ENCODE data around the gene FBXO21.
"Not testable (repeated sequence)": the region's sequence is repeated elsewhere in the genome, so short reads cannot be mapped to it uniquely, and the experiment has no call there.

The FBXO21 gene

GRCh38 chr12:117195027-117195426 is 4.8 kb upstream of the FBXO21 start:
- not testable (repeated sequence) for H3K27ac ChIP-seq (ENCODE audit: low read depth, low read length); H4K8ac ChIP-seq (ENCODE audit: low read depth, low read length); H3K79me2 ChIP-seq (ENCODE audit: control insufficient read depth, insufficient read depth, low read length, poor library complexity); H2BK120ac ChIP-seq (ENCODE audit: insufficient read depth, low read length, poor library complexity); H3K36me3 ChIP-seq (ENCODE audit: control insufficient read depth in 1 of 2, insufficient read depth in 2 of 2, low read length in 2 of 2); H2AFZ ChIP-seq (ENCODE audit: insufficient read depth, low read length, poor library complexity); H3K27me3 ChIP-seq (ENCODE audit: insufficient read depth, low read length); H3K9ac ChIP-seq (ENCODE audit: low read length); H3K4me1 ChIP-seq (ENCODE audit: control insufficient read depth in 1 of 2, insufficient read depth in 2 of 2, low read length in 2 of 2); H3K9me3 ChIP-seq (ENCODE audit: insufficient read depth, low read depth, low read length); H2AK5ac ChIP-seq (ENCODE audit: low read length); H3K23ac ChIP-seq (ENCODE audit: low read length); H2BK12ac ChIP-seq (ENCODE audit: low read length); DNase-seq; H4K91ac ChIP-seq (ENCODE audit: low read depth, low read length); H3K79me1 ChIP-seq (ENCODE audit: low read length); H3K4me2 ChIP-seq (ENCODE audit: low read length); H3K4me3 ChIP-seq (ENCODE audit: low read depth, low read length); H3K4ac ChIP-seq (ENCODE audit: low read depth, low read length); H4K12ac ChIP-seq (ENCODE audit: low read depth, low read length); H3K14ac ChIP-seq (ENCODE audit: low read length); H3K18ac ChIP-seq (ENCODE audit: low read length); H2BK5ac ChIP-seq (ENCODE audit: low read depth, low read length, poor library complexity)
- no CpG with 5 or more reads among the region's 9 CpGs for WGBS (ENCODE audit: extremely low coverage, insufficient coverage, insufficient read length)

GRCh38 chr12:117193903-117194302 is 3.6 kb upstream of the FBXO21 start:
- Histone ChIP-seq H3K36me3 (ENCODE audit: control insufficient read depth in 1 of 2, insufficient read depth in 2 of 2, low read length in 2 of 2) (no peaks in the 10 kb centered on the region), H3K4me2 (ENCODE audit: low read length) (no peak overlapping the region), H3K18ac (ENCODE audit: low read length) (no peak overlapping the region), H2BK120ac (ENCODE audit: insufficient read depth, low read length, poor library complexity) (no peak overlapping the region), H2AK5ac (ENCODE audit: low read length) (no peak overlapping the region), H3K14ac (ENCODE audit: low read length) (no peak overlapping the region), H4K91ac (ENCODE audit: low read depth, low read length) (no peak overlapping the region), H3K79me2 (ENCODE audit: control insufficient read depth, insufficient read depth, low read length, poor library complexity) (peaks cover 7% of the 10 kb centered on the region), H3K9ac (ENCODE audit: low read length) (no peak overlapping the region), H3K27ac (ENCODE audit: low read depth, low read length) (no peak overlapping the region), H4K8ac (ENCODE audit: low read depth, low read length) (no peak overlapping the region), H3K9me3 (ENCODE audit: insufficient read depth, low read depth, low read length) (no peaks in the 10 kb centered on the region), H3K4me1 (ENCODE audit: control insufficient read depth in 1 of 2, insufficient read depth in 2 of 2, low read length in 2 of 2) (peaks cover 6 to 7% of the 10 kb centered on the region in 2 experiments), H3K4ac (ENCODE audit: low read depth, low read length) (no peak overlapping the region), H2AFZ (ENCODE audit: insufficient read depth, low read length, poor library complexity) (no peak overlapping the region), H3K4me3 (ENCODE audit: low read depth, low read length) (no peak overlapping the region), H3K79me1 (ENCODE audit: low read length) (peaks cover 4% of the 10 kb centered on the region), H4K12ac (ENCODE audit: low read depth, low read length) (no peak overlapping the region), H3K27me3 (ENCODE audit: insufficient read depth, low read length) (no peaks in the 10 kb centered on the region), H2BK5ac (ENCODE audit: low read depth, low read length, poor library complexity) (no peak overlapping the region), H2BK12ac (ENCODE audit: low read length) (no peak overlapping the region), H3K23ac (ENCODE audit: low read length) (no peak overlapping the region)
- no peak for DNase-seq
- no CpG with 5 or more reads among the region's 3 CpGs for WGBS (ENCODE audit: extremely low coverage, insufficient coverage, insufficient read length)

- WGBS (ENCODE audit: extremely low coverage, insufficient coverage, insufficient read length) = no CpG with 5 or more reads among the region's 9 CpGs
- H4K12ac ChIP-seq (ENCODE audit: low read depth, low read length) = not testable (repeated sequence)
These were observed 2.3 kb upstream of the FBXO21 start for GRCh38 chr12:117192581-117192980.

GRCh38 chr12:117192057-117192456 is 1.8 kb upstream of the FBXO21 start:
- H3K79me1 ChIP-seq (ENCODE audit: low read length) = peaks cover 4% of the 10 kb centered on the region
- H3K27me3 ChIP-seq (ENCODE audit: insufficient read depth, low read length) = no peaks in the 10 kb centered on the region
- peak; percentile 61 to 80 for DNase-seq
- H3K79me2 ChIP-seq (ENCODE audit: control insufficient read depth, insufficient read depth, low read length, poor library complexity) = peaks cover 7% of the 10 kb centered on the region
- H2BK120ac ChIP-seq (ENCODE audit: insufficient read depth, low read length, poor library complexity) = no peak overlapping the region
- no peak overlapping the region for H3K4ac ChIP-seq (ENCODE audit: low read depth, low read length)
- no peak overlapping the region for H2BK5ac ChIP-seq (ENCODE audit: low read depth, low read length, poor library complexity)
- no peak overlapping the region for H3K14ac ChIP-seq (ENCODE audit: low read length)
- no peak overlapping the region for H3K4me3 ChIP-seq (ENCODE audit: low read depth, low read length)
- no peaks in the 10 kb centered on the region for H3K9me3 ChIP-seq (ENCODE audit: insufficient read depth, low read depth, low read length)
- no peak overlapping the region for H3K4me2 ChIP-seq (ENCODE audit: low read length)
- H3K36me3 ChIP-seq (ENCODE audit: control insufficient read depth in 1 of 2, insufficient read depth in 2 of 2, low read length in 2 of 2) = peaks cover 0 to 2% of the 10 kb centered on the region in 2 experiments
- H4K8ac ChIP-seq (ENCODE audit: low read depth, low read length) = no peak overlapping the region
- no peak overlapping the region for H4K12ac ChIP-seq (ENCODE audit: low read depth, low read length)
- no peak overlapping the region for H2BK12ac ChIP-seq (ENCODE audit: low read length)
- H3K18ac ChIP-seq (ENCODE audit: low read length) = no peak overlapping the region
- no peak overlapping the region for H4K91ac ChIP-seq (ENCODE audit: low read depth, low read length)
- H2AFZ ChIP-seq (ENCODE audit: insufficient read depth, low read length, poor library complexity) = no peak overlapping the region
- H3K27ac ChIP-seq (ENCODE audit: low read depth, low read length) = no peak overlapping the region
- no peak overlapping the region for H3K9ac ChIP-seq (ENCODE audit: low read length)
- peaks cover 6 to 9% of the 10 kb centered on the region in 2 experiments for H3K4me1 ChIP-seq (ENCODE audit: control insufficient read depth in 1 of 2, insufficient read depth in 2 of 2, low read length in 2 of 2)
- no CpG with 5 or more reads among the region's 2 CpGs for WGBS (ENCODE audit: extremely low coverage, insufficient coverage, insufficient read length)
- H3K23ac ChIP-seq (ENCODE audit: low read length) = no peak overlapping the region
- H2AK5ac ChIP-seq (ENCODE audit: low read length) = no peak overlapping the region

More at GRCh38 chr12:117192581-117192980, 2.3 kb upstream of the FBXO21 start:
- H4K91ac ChIP-seq (ENCODE audit: low read depth, low read length); H3K4me2 ChIP-seq (ENCODE audit: low read length); H2BK5ac ChIP-seq (ENCODE audit: low read depth, low read length, poor library complexity); H3K79me2 ChIP-seq (ENCODE audit: control insufficient read depth, insufficient read depth, low read length, poor library complexity); H2BK120ac ChIP-seq (ENCODE audit: insufficient read depth, low read length, poor library complexity); H3K27ac ChIP-seq (ENCODE audit: low read depth, low read length); H3K79me1 ChIP-seq (ENCODE audit: low read length); H3K27me3 ChIP-seq (ENCODE audit: insufficient read depth, low read length); H3K9ac ChIP-seq (ENCODE audit: low read length); H2AK5ac ChIP-seq (ENCODE audit: low read length); H4K8ac ChIP-seq (ENCODE audit: low read depth, low read length); H3K4me1 ChIP-seq (ENCODE audit: control insufficient read depth in 1 of 2, insufficient read depth in 2 of 2, low read length in 2 of 2); H3K9me3 ChIP-seq (ENCODE audit: insufficient read depth, low read depth, low read length); H3K18ac ChIP-seq (ENCODE audit: low read length); H3K23ac ChIP-seq (ENCODE audit: low read length); DNase-seq; H2BK12ac ChIP-seq (ENCODE audit: low read length); H3K4me3 ChIP-seq (ENCODE audit: low read depth, low read length); H3K36me3 ChIP-seq (ENCODE audit: control insufficient read depth in 1 of 2, insufficient read depth in 2 of 2, low read length in 2 of 2); H3K4ac ChIP-seq (ENCODE audit: low read depth, low read length); H2AFZ ChIP-seq (ENCODE audit: insufficient read depth, low read length, poor library complexity); H3K14ac ChIP-seq (ENCODE audit: low read length): not testable (repeated sequence)

Data from trophoblast cell (in vitro differentiated cells and primary cell).